Measurements from ENCODE around the gene LRRC47.

Gene LRRC47

GRCh38 chr1:3825356-3825755 lies 29.1 kb upstream of the LRRC47 start:
- H3K36me3 ChIP-seq (ENCODE audit: insufficient read depth, low read length), result peaks cover 69% of the 10 kb centered on the region
- no peaks in the 10 kb centered on the region for H3K27me3 ChIP-seq (ENCODE audit: insufficient read depth, low read length)
- H3K9ac ChIP-seq (ENCODE audit: low read depth, low read length), result no peak overlapping the region
- WGBS, result 92% methylated on average over 15 of the region's 15 CpGs
- no peaks in the 10 kb centered on the region for H3K4me1 ChIP-seq (ENCODE audit: insufficient read depth, low read length)
- no peak overlapping the region for H3K4me3 ChIP-seq (ENCODE audit: low read length)
- H3K9me3 ChIP-seq (ENCODE audit: insufficient read depth, low read depth, low read length), result no peaks in the 10 kb centered on the region
- H3K27ac ChIP-seq (ENCODE audit: low read depth, low read length), result no peak overlapping the region

GRCh38 chr1:3824650-3825049 lies 28.4 kb upstream of the LRRC47 start:
- whole genome bisulfite sequencing, result 88% methylated on average over 8 of the region's 8 CpGs
- Histone ChIP-seq H3K27me3 (ENCODE audit: insufficient read depth, low read length) (no peaks in the 10 kb centered on the region), H3K4me1 (ENCODE audit: insufficient read depth, low read length) (no peaks in the 10 kb centered on the region), H3K27ac (ENCODE audit: low read depth, low read length) (no peak overlapping the region), H3K4me3 (ENCODE audit: low read length) (no peak overlapping the region), H3K36me3 (ENCODE audit: insufficient read depth, low read length) (peaks cover 69% of the 10 kb centered on the region), H3K9me3 (ENCODE audit: insufficient read depth, low read depth, low read length) (no peaks in the 10 kb centered on the region), H3K9ac (ENCODE audit: low read depth, low read length) (no peak overlapping the region)

DNA sequence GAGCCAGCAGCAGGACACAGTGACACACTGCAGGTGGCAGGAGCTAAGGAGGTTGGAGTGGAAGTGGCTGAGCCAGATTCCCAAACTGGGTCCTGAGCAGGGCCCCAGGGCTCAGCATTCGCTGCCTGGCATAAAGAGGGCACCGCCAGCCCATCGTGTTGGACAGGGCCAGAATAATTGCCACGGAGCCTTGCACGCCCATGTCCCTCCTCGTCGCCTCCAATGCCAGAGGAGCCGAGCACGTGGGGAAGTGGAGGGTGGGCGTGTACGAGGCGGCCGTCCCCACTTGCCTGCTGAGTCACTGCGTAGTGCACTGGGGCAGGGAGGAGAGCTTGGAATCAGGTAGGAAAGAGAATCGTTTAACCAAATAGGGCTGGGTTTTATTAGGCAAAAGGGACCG lies 26.1 kb upstream of the LRRC47 start:
- Histone ChIP-seq H3K9me3 (ENCODE audit: insufficient read depth, low read depth, low read length) (no peaks in the 10 kb centered on the region), H3K27ac (ENCODE audit: low read depth, low read length) (no peak overlapping the region), H3K4me3 (ENCODE audit: low read length) (no peak overlapping the region), H3K4me1 (ENCODE audit: insufficient read depth, low read length) (no peaks in the 10 kb centered on the region), H3K9ac (ENCODE audit: low read depth, low read length) (no peak overlapping the region), H3K27me3 (ENCODE audit: insufficient read depth, low read length) (no peaks in the 10 kb centered on the region), H3K36me3 (ENCODE audit: insufficient read depth, low read length) (peaks cover 53% of the 10 kb centered on the region)
- WGBS, result 89% methylated on average over 16 of the region's 16 CpGs

GRCh38 chr1:3821908-3822307 lies 25.6 kb upstream of the LRRC47 start:
- no peaks in the 10 kb centered on the region for H3K27me3 ChIP-seq (ENCODE audit: insufficient read depth, low read length)
- WGBS, result 90% methylated on average over 15 of the region's 15 CpGs
- H3K36me3 ChIP-seq (ENCODE audit: insufficient read depth, low read length), result peaks cover 51% of the 10 kb centered on the region
- peak overlapping the region; percentile 20; the same call in 1 of the 2 replicates for H3K9ac ChIP-seq (ENCODE audit: low read depth, low read length)
- no peaks in the 10 kb centered on the region for H3K9me3 ChIP-seq (ENCODE audit: insufficient read depth, low read depth, low read length)
- H3K4me1 ChIP-seq (ENCODE audit: insufficient read depth, low read length), result no peaks in the 10 kb centered on the region
- no peak overlapping the region for H3K27ac ChIP-seq (ENCODE audit: low read depth, low read length)
- no peak overlapping the region for H3K4me3 ChIP-seq (ENCODE audit: low read length)

- peaks cover 48% of the 10 kb centered on the region for H3K36me3 ChIP-seq (ENCODE audit: insufficient read depth, low read length)
- WGBS, result 92% methylated on average over 13 of the region's 13 CpGs
Measured at GRCh38 chr1:3821447-3821846, 25.1 kb upstream of the LRRC47 start.

DNA sequence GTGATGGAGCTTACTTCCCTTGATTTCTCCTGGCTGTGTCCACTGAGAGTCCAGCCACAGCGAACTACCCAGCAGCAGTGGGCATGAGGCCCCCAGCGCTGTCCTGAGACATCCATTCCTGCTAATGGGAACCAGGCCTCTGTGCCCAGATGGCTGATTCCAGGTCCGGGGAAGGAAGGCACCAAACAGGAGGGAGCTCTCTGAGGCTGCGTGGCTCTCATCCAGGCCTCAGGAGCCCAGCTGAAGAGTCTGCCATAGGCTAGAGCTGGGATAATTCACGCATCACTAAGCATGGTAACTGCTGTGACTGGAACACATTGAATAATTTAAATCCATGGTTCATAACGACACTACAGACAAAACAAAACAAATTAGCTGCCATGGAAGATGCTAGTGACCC lies 24.7 kb upstream of the LRRC47 start:
- H3K27ac ChIP-seq (ENCODE audit: low read depth, low read length), result no peak overlapping the region
- no peaks in the 10 kb centered on the region for H3K9me3 ChIP-seq (ENCODE audit: insufficient read depth, low read depth, low read length)
- H3K4me1 ChIP-seq (ENCODE audit: insufficient read depth, low read length), result no peaks in the 10 kb centered on the region
- 92% methylated on average over 6 of the region's 6 CpGs for WGBS
- no peak overlapping the region for H3K9ac ChIP-seq (ENCODE audit: low read depth, low read length)
- no peaks in the 10 kb centered on the region for H3K27me3 ChIP-seq (ENCODE audit: insufficient read depth, low read length)
- peaks cover 45% of the 10 kb centered on the region for H3K36me3 ChIP-seq (ENCODE audit: insufficient read depth, low read length)
- no peak overlapping the region for H3K4me3 ChIP-seq (ENCODE audit: low read length)

More at GRCh38 chr1:3821447-3821846, 25.1 kb upstream of the LRRC47 start:
- no peak overlapping the region for H3K27ac ChIP-seq (ENCODE audit: low read depth, low read length)
- peak overlapping the region; percentile 20; the same call in 1 of the 2 replicates for H3K9ac ChIP-seq (ENCODE audit: low read depth, low read length)
- H3K9me3 ChIP-seq (ENCODE audit: insufficient read depth, low read depth, low read length), result no peaks in the 10 kb centered on the region
- no peaks in the 10 kb centered on the region for H3K4me1 ChIP-seq (ENCODE audit: insufficient read depth, low read length)
- H3K4me3 ChIP-seq (ENCODE audit: low read length), result no peak overlapping the region
- H3K27me3 ChIP-seq (ENCODE audit: insufficient read depth, low read length), result no peaks in the 10 kb centered on the region

- Histone ChIP-seq H3K27me3 (ENCODE audit: insufficient read depth, low read length) (no peaks in the 10 kb centered on the region), H3K4me1 (ENCODE audit: insufficient read depth, low read length) (no peaks in the 10 kb centered on the region), H3K36me3 (ENCODE audit: insufficient read depth, low read length) (peaks cover 39% of the 10 kb centered on the region), H3K9me3 (ENCODE audit: insufficient read depth, low read depth, low read length) (no peaks in the 10 kb centered on the region), H3K27ac (ENCODE audit: low read depth, low read length) (no peak overlapping the region), H3K4me3 (ENCODE audit: low read length) (no peak overlapping the region), H3K9ac (ENCODE audit: low read depth, low read length) (no peak overlapping the region)
- WGBS, result 96% methylated on average over 6 of the region's 8 CpGs
Measured at GRCh38 chr1:3820316-3820715, 24.0 kb upstream of the LRRC47 start.

DNA sequence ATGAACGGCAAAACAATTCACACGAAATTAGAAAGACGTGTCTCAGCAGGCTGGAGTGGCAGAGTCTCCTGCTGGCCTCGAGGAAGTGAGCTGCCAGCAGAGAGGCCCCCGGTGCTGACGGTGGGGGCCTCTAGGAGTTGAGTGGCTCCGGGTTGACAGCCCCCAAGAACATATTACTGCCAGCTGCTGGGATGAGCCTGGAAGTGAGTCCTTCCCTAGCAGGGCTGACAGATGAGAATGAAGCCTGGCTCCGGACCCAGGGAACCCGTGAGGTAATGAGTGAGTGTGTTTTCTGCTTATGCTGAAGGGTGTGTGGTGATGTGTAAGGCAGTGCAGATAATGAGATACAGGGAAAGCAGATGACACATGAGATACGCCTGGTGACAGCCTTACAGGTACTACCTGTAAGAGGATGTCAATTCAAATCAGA lies 23.5 kb upstream of the LRRC47 start:
- Histone ChIP-seq H3K9me3 (ENCODE audit: insufficient read depth, low read depth, low read length) (no peaks in the 10 kb centered on the region), H3K36me3 (ENCODE audit: insufficient read depth, low read length) (peaks cover 38% of the 10 kb centered on the region), H3K4me1 (ENCODE audit: insufficient read depth, low read length) (no peaks in the 10 kb centered on the region), H3K9ac (ENCODE audit: low read depth, low read length) (no peak overlapping the region), H3K27ac (ENCODE audit: low read depth, low read length) (no peak overlapping the region), H3K27me3 (ENCODE audit: insufficient read depth, low read length) (no peaks in the 10 kb centered on the region), H3K4me3 (ENCODE audit: low read length) (no peak overlapping the region)
- WGBS, result 87% methylated on average over 10 of the region's 10 CpGs

DNA sequence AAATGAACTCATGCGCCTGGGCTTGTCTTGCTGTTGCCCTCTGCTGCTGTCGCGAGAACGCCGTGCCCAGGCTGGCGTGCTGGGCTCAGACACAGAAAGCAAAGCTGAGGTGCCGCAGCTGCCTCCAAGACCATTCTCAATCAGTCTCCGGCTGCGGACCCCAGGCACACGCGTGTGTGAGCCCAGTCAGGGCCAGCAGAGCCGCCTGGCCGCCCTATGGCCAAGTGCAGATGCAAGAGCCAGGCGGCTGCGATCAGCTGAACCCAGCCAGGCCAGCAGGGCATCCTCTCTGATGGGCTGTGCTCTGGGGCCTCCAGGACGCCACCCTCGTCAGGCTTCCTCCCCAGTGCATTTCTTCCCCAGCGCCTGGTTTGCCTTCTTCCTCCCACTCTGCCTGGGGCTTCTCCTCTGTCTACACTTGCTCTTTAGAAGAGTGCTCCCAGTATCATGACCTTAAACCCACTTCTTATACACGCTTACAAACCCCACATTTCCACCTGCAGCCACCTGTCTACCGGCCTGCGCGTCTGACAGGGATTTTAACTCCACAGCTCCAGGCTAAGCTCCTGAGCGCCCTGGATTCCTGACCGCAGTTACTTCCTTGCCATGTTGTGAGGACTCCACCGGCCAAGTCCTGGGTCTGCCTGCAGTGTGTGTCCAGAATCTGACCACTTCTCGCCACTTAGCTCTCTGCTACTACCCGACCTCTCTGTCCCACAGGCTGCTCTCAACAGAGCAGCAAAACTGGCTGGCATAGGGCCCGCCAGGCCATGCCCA lies 21.7 kb upstream of the LRRC47 start:
- no peak overlapping the region; the same call in 1 of the 2 replicates for H3K9ac ChIP-seq (ENCODE audit: low read depth, low read length)
- no peaks in the 10 kb centered on the region for H3K4me1 ChIP-seq (ENCODE audit: insufficient read depth, low read length)
- 92% methylated on average over 28 of the region's 28 CpGs for WGBS
- H3K36me3 ChIP-seq (ENCODE audit: insufficient read depth, low read length), result peaks cover 33% of the 10 kb centered on the region
- H3K9me3 ChIP-seq (ENCODE audit: insufficient read depth, low read depth, low read length), result no peaks in the 10 kb centered on the region
- H3K27me3 ChIP-seq (ENCODE audit: insufficient read depth, low read length), result no peaks in the 10 kb centered on the region
- no peak overlapping the region for H3K4me3 ChIP-seq (ENCODE audit: low read length)
- H3K27ac ChIP-seq (ENCODE audit: low read depth, low read length), result no peak overlapping the region

DNA sequence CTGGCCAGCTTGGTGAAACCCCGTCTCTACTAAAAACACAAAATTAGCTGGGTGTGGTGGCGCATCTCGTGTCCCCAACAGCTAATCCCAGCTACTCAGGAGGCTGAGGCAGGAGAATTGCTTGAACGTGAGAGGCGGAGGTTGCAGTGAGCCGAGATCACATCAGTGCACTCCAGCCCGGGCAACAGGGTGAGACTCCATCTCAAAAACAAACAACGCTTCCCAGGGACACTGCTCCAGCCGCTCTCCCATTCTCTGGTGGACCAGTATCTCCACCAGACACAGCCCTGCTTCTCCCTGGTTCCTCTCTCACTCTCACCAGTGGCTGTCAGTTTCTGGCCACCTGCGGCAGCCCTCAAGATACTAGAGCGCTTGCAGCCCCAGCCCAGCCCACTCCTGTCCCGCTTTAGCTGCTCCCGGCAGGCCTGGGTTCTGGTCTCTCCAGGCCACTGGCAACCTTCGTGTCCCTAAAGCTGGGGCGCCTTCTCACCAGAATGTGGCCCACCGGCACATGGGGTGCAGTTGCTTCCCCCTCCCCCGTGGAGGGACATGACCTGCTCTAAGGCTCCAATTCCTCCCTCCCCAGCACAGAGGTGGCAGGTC lies 20.9 kb upstream of the LRRC47 start:
- Histone ChIP-seq H3K4me1 (ENCODE audit: insufficient read depth, low read length) (no peaks in the 10 kb centered on the region), H3K27me3 (ENCODE audit: insufficient read depth, low read length) (no peaks in the 10 kb centered on the region), H3K4me3 (ENCODE audit: low read length) (no peak overlapping the region), H3K36me3 (ENCODE audit: insufficient read depth, low read length) (peaks cover 26% of the 10 kb centered on the region), H3K27ac (ENCODE audit: low read depth, low read length) (no peak overlapping the region), H3K9ac (ENCODE audit: low read depth, low read length) (no peak overlapping the region), H3K9me3 (ENCODE audit: insufficient read depth, low read depth, low read length) (no peaks in the 10 kb centered on the region)
- 95% methylated on average over 17 of the region's 17 CpGs for WGBS

DNA sequence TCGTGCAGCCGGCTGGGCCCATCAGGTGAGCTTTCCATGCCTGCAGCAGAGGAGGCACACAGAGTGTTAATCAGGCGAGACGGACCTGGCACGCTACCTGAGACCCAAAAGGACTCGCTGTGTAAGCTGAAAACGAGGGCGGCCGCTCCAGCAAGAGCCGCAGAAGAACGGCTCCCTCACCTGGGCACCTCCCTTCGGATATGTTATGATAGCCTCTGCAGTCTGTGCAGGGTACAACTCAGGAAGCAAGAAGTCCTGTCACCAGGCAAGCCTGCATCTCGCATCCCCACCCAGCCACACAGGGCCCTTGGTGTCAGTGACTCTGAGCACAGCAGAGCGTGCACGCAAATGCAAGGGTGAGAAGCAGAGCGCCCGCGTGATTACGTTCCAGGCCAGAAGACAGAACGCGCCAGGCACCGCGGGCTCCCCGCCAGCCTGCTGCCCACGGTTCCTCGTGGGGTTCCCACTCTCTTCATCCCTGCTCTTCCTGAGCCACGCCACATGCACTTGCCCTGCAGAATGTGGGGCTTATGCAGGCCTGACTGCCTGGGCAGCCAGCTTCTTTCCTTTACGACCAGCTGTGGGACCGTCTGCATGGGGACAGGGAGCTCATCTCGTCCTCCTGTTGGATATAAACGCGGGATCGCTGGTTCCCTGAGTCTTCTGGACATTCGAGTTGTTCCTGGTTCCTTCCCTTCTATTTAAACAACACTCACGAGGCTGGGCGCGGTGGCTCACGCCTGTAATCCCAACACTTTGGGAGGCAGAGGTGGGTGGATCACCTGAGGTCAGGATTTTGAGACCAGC lies 20.2 kb upstream of the LRRC47 start:
- WGBS, result 94% methylated on average over 38 of the region's 38 CpGs
- H3K27me3 ChIP-seq (ENCODE audit: insufficient read depth, low read length), result no peaks in the 10 kb centered on the region

More for the DNA sequence above, 20.2 kb upstream of the LRRC47 start:
- no peak overlapping the region for H3K27ac ChIP-seq (ENCODE audit: low read depth, low read length)
- no peak overlapping the region for H3K9ac ChIP-seq (ENCODE audit: low read depth, low read length)
- H3K36me3 ChIP-seq (ENCODE audit: insufficient read depth, low read length), result peaks cover 21% of the 10 kb centered on the region
- no peaks in the 10 kb centered on the region for H3K9me3 ChIP-seq (ENCODE audit: insufficient read depth, low read depth, low read length)
- H3K4me3 ChIP-seq (ENCODE audit: low read length), result no peak overlapping the region
- peaks cover 4% of the 10 kb centered on the region; the same call in 1 of the 2 replicates for H3K4me1 ChIP-seq (ENCODE audit: insufficient read depth, low read length)
